HAP-1 (cell line): Measurements from ENCODE around the gene COL5A3.

ENCODE experiments used
- DNase-seq, 2 experiments: peaks; one replicate each; pipeline ENCODE4 v3.0.0-alpha.2; 2016 to 2020; ENCODE audit warnings: low spot score in 2 of 2
- H3K27me3 ChIP-seq: fragments of 250-450 bp; sonication (Bioruptor Pico); 2 replicates; pipeline ENCODE4 v1.5.1; 2020; ENCODE audit warnings: low read depth, mild to moderate bottlenecking, moderate library complexity
- H3K36me3 ChIP-seq: fragments of 250-450 bp; sonication (Bioruptor Pico); replicated peaks from 2 replicates; pipeline ENCODE4 v1.5.1; 2020; ENCODE audit warnings: mild to moderate bottlenecking
- H3K4me1 ChIP-seq: fragments of 250-450 bp; sonication (Bioruptor Pico); 2 replicates; pipeline ENCODE4 v1.5.1; 2020; ENCODE audit warnings: mild to moderate bottlenecking
- H3K4me3 ChIP-seq: fragments of 250-450 bp; sonication (Bioruptor Pico); 2 replicates; pipeline ENCODE4 v1.5.1; 2020; ENCODE audit warnings: mild to moderate bottlenecking, moderate library complexity
- H3K9me3 ChIP-seq: fragments of 250-450 bp; sonication (Bioruptor Pico); 2 replicates; pipeline ENCODE4 v1.5.1; 2020; ENCODE audit warnings: mild to moderate bottlenecking, moderate library complexity
- in situ Hi-C: fragments of 300-500 bp; cut with MboI; formaldehyde crosslinking; loops from 3 replicates; pipeline ENCODE4 v1.14.3; 2020; ENCODE audit warnings: low sequenced_read_pairs, inconsistent platforms, mixed read lengths

COL5A3 gene

GRCh38 chr19:10006752-10007323, 3.5 kb downstream of the COL5A3 start:
- in situ Hi-C loops = no loop called here

DNA sequence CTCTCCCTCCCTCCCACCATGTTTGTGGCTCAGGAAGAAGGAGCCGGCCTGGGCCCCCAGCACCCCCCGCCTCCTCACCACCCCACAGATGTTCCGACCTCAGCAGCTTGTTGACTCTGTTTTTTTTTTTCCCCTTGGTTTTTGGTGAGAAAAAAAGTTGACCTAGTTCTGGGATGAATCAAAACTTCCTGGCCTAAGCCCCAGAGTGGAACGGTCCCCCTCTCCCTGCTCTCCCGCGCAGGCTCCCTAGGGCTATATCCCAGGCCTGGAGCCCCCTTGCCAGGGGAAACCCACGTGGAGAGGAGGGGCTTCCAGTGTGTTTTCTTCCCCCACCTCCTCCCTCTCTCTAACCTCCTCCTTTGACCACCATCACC, 4.0 kb downstream of the COL5A3 start:
- DNase-seq = no peak
- no peaks in the 10 kb centered on the region for H3K36me3 ChIP-seq
- peaks cover 25% of the 10 kb centered on the region for H3K27me3 ChIP-seq
- H3K9me3 ChIP-seq = no peaks in the 10 kb centered on the region; the same call in 1 of the 2 replicates
- no peak overlapping the region for H3K4me3 ChIP-seq
- in situ Hi-C loops = no loop called here
- no peaks in the 10 kb centered on the region for H3K4me1 ChIP-seq

More at GRCh38 chr19:10006752-10007323, 3.5 kb downstream of the COL5A3 start:
- H3K27me3 ChIP-seq = peaks cover 28% of the 10 kb centered on the region
- no peak overlapping the region for H3K4me3 ChIP-seq
- no peak for DNase-seq
- no peaks in the 10 kb centered on the region for H3K4me1 ChIP-seq
- no peaks in the 10 kb centered on the region; the same call in 1 of the 2 replicates for H3K9me3 ChIP-seq
- no peaks in the 10 kb centered on the region for H3K36me3 ChIP-seq

GRCh38 chr19:10005632-10006334, 4.5 kb downstream of the COL5A3 start:
- no peaks in the 10 kb centered on the region; the same call in 1 of the 2 replicates for H3K9me3 ChIP-seq
- no peaks in the 10 kb centered on the region for H3K36me3 ChIP-seq
- H3K4me1 ChIP-seq = no peaks in the 10 kb centered on the region
- DNase-seq = no peak
- in situ Hi-C loops = no loop called here
- no peak overlapping the region for H3K4me3 ChIP-seq
- peaks cover 20% of the 10 kb centered on the region; the same call in 1 of the 2 replicates for H3K27me3 ChIP-seq

- H3K27me3 ChIP-seq = peaks cover 11% of the 10 kb centered on the region; the same call in 1 of the 2 replicates
- no peaks in the 10 kb centered on the region for H3K36me3 ChIP-seq
- H3K9me3 ChIP-seq = no peaks in the 10 kb centered on the region; the same call in 1 of the 2 replicates
- H3K4me3 ChIP-seq = no peak overlapping the region
- no peaks in the 10 kb centered on the region for H3K4me1 ChIP-seq
- DNase-seq = no peak
- in situ Hi-C loops = no loop called here
These were observed 5.7 kb downstream of the COL5A3 start for GRCh38 chr19:10004617-10005016.

DNA sequence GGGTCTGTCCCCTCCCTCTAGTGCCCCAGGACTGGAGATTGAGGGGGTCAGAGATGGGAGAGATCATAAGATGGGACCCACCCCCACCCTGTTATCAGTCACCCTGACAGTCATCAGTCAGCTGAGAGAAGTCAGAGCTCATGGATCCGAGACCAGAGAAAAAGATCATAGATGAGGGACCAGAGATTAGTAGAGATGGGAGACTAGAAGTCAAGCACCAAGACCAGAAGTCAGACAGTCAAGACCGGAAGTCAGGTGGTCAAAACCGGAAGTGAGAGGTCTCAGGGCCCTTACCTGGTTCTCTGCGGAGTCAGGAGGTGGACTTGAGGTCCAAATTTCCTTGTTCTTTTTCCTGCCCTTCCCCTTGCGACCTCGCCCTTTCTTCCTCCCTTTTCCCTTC, 7.0 kb downstream of the COL5A3 start:
- H3K9me3 ChIP-seq = no peaks in the 10 kb centered on the region; the same call in 1 of the 2 replicates
- DNase-seq = no peak
- H3K4me1 ChIP-seq = no peaks in the 10 kb centered on the region
- in situ Hi-C loops = no loop called here
- peaks cover 1% of the 10 kb centered on the region for H3K27me3 ChIP-seq
- no peak overlapping the region for H3K4me3 ChIP-seq
- no peaks in the 10 kb centered on the region for H3K36me3 ChIP-seq

- no peaks in the 10 kb centered on the region for H3K4me1 ChIP-seq
These were observed 8.4 kb downstream of the COL5A3 start for GRCh38 chr19:10001899-10002298.

GRCh38 chr19:10000171-10000826, 10.0 kb downstream of the COL5A3 start:
- DNase-seq = peak; percentile 46 to 87
- in situ Hi-C loops = no loop called here
- H3K4me1 ChIP-seq = no peaks in the 10 kb centered on the region
- peaks cover 14% of the 10 kb centered on the region for H3K27me3 ChIP-seq
- no peaks in the 10 kb centered on the region; the same call in 1 of the 2 replicates for H3K9me3 ChIP-seq
- no peak overlapping the region for H3K4me3 ChIP-seq
- no peaks in the 10 kb centered on the region for H3K36me3 ChIP-seq

More at GRCh38 chr19:10001899-10002298, 8.4 kb downstream of the COL5A3 start:
- peaks cover 14% of the 10 kb centered on the region for H3K27me3 ChIP-seq
- no peaks in the 10 kb centered on the region; the same call in 1 of the 2 replicates for H3K9me3 ChIP-seq
- DNase-seq = peak in 1 of 2 experiments; percentile 30
- in situ Hi-C loops = no loop called here
- no peak overlapping the region for H3K4me3 ChIP-seq
- no peaks in the 10 kb centered on the region for H3K36me3 ChIP-seq

- no peak for DNase-seq
- Histone ChIP-seq H3K4me1 (no peaks in the 10 kb centered on the region), H3K27me3 (peaks cover 14% of the 10 kb centered on the region), H3K4me3 (no peak overlapping the region), H3K36me3 (no peaks in the 10 kb centered on the region), H3K9me3 (no peaks in the 10 kb centered on the region)
- in situ Hi-C loops = no loop called here
These were observed 13.8 kb downstream of the COL5A3 start for GRCh38 chr19:9996541-9996940.

GRCh38 chr19:9995999-9996398, 14.3 kb downstream of the COL5A3 start:
- Histone ChIP-seq H3K9me3 (no peaks in the 10 kb centered on the region), H3K27me3 (peaks cover 14% of the 10 kb centered on the region), H3K4me1 (no peaks in the 10 kb centered on the region), H3K36me3 (no peaks in the 10 kb centered on the region), H3K4me3 (no peak overlapping the region)
- in situ Hi-C loops = no loop called here
- no peak for DNase-seq

GRCh38 chr19:9995084-9995483, 15.2 kb downstream of the COL5A3 start:
- in situ Hi-C loops = no loop called here
- no peak for DNase-seq
- Histone ChIP-seq H3K36me3 (no peaks in the 10 kb centered on the region), H3K27me3 (peaks cover 14% of the 10 kb centered on the region), H3K4me3 (no peak overlapping the region), H3K9me3 (no peaks in the 10 kb centered on the region), H3K4me1 (no peaks in the 10 kb centered on the region)

- Histone ChIP-seq H3K9me3 (no peaks in the 10 kb centered on the region), H3K4me3 (no peak overlapping the region), H3K4me1 (no peaks in the 10 kb centered on the region), H3K36me3 (no peaks in the 10 kb centered on the region), H3K27me3 (no peaks in the 10 kb centered on the region)
- in situ Hi-C loops = no loop called here
- no peak for DNase-seq
These were observed 18.7 kb downstream of the COL5A3 start for GRCh38 chr19:9991425-9992191.

DNA sequence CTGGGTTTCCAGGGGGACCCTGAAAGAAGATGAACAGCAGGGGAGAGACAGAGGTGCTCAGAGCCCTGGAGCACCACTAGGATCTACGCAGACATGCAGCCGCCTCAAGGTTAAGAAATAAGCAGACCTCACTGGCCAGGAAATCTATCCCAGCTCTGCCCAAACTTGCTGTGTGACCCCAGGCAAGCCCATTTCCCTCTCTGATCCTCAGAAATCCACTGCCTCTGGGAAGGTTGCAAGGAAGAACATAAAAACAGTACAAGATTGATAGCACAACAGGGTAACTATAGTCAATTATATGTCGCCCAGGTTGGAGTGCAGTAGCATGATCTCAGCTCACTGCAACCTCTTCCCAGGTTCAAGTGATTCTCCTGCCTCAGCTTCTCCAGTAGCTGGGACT, 20.8 kb downstream of the COL5A3 start:
- Histone ChIP-seq H3K36me3 (no peaks in the 10 kb centered on the region), H3K4me3 (no peak overlapping the region), H3K27me3 (no peaks in the 10 kb centered on the region), H3K4me1 (no peaks in the 10 kb centered on the region), H3K9me3 (no peaks in the 10 kb centered on the region)
- in situ Hi-C loops = no loop called here
- no peak for DNase-seq

GRCh38 chr19:9986787-9987281, 23.5 kb downstream of the COL5A3 start:
- Histone ChIP-seq H3K9me3 (no peaks in the 10 kb centered on the region), H3K36me3 (no peaks in the 10 kb centered on the region), H3K4me1 (no peaks in the 10 kb centered on the region), H3K4me3 (no peak overlapping the region), H3K27me3 (no peaks in the 10 kb centered on the region)
- DNase-seq = peak in 1 of 2 experiments; percentile 16
- in situ Hi-C loops = no loop called here
